A549 (cell line): ENCODE measurements around the gene ZNF212. TPM values are rescaled to one million over a fixed set of nuclear protein-coding genes. Genes with fewer than 3 reads are reported as not detected.

Experiments
- ATAC-seq, 2 experiments: fragments of 200-7000 bp in 1 of 2; fragments of >200 bp in 1 of 2; cut with Nextera tagmentation in 1 of 2; cut with Tn5 transposase in 1 of 2; 3 replicates each; pipeline versions ENCODE4 v1.8.0 to v1.9.1; 2018 to 2020; ENCODE audit warnings: mild to moderate bottlenecking in 1 of 2, moderate library complexity in 1 of 2
- CTCF ChIA-PET: fragments of 300-600 bp; sonication (Branson Sonifier 250); formaldehyde crosslinking; extraction: SDS; loops from one replicate; lab custom pipeline; 2021; ENCODE audit warnings: antibody characterized with exemption, inconsistent platforms; lab: Yijun Ruan, JAX
- POLR2A ChIA-PET: fragments of 350-600 bp; formaldehyde crosslinking; extraction: SDS; loops from one replicate; lab custom pipeline; 2021; ENCODE audit warnings: antibody characterized with exemption, inconsistent platforms; lab: Yijun Ruan, JAX
- DNase-seq, 2 experiments: peaks; one replicate each; pipeline versions ENCODE4 v3.0.0 to v3.0.0-alpha.2; 2011 to 2016; ENCODE audit warnings: low read depth in 1 of 2, low spot score in 1 of 2
- FAIRE-seq: peaks from 2 replicates; lab custom pipeline; 2011; peaks lifted over from hg19 to GRCh38; lab: Jason Lieb, UNC
- H3K27ac ChIP-seq, 2 experiments: fragments of >200 bp; sonication (Bioruptor Twin); formaldehyde crosslinking; 3 replicates each; pipeline ENCODE4 v1.5.1; 2016 to 2017
- H3K4me1 ChIP-seq: fragments of >200 bp; sonication (Bioruptor Twin); formaldehyde crosslinking; 3 replicates; pipeline ENCODE4 v1.6.1; 2016
- H3K4me2 ChIP-seq: fragments of >200 bp; sonication (Bioruptor Twin); formaldehyde crosslinking; 3 replicates; pipeline ENCODE4 v1.6.1; 2016
- H3K4me3 ChIP-seq: fragments of >200 bp; sonication (Bioruptor Twin); formaldehyde crosslinking; 3 replicates; pipeline ENCODE4 v1.5.1; 2016
- H3K9me3 ChIP-seq: fragments of >200 bp; sonication (Bioruptor Twin); formaldehyde crosslinking; 3 replicates; pipeline ENCODE4 v1.6.1; 2016
- ATOH8 ChIP-seq: fragments of 250-450 bp; sonication (Bioruptor Pico); IDR thresholded peaks from 2 replicates; pipeline ENCODE4 v1.5.0; 2020; ENCODE audit warnings: low read depth, mild to moderate bottlenecking, moderate library complexity
- BCL3 ChIP-seq: fragments of >200 bp; sonication (Bioruptor Twin); formaldehyde crosslinking; IDR thresholded peaks from 3 replicates; pipeline ENCODE4 v1.6.1; 2016
- CBX2 ChIP-seq: fragments of 200-600 bp; sonication (generic); IDR thresholded peaks from 2 replicates; pipeline ENCODE4 v1.6.1; 2016; ENCODE audit warnings: low read depth, mild to moderate bottlenecking, borderline replicate concordance
- CBX8 ChIP-seq: fragments of 200-600 bp; sonication (generic); IDR thresholded peaks from 2 replicates; pipeline ENCODE4 v1.6.1; 2016
- CEBPB ChIP-seq, 2 experiments: fragments of >200 bp in 1 of 2; sonication (Bioruptor Twin) in 1 of 2; formaldehyde crosslinking in 1 of 2; IDR thresholded peaks; 2 replicates each; pipeline ENCODE4 v1.6.1; 2012 to 2016
- CHD2 ChIP-seq: fragments of 150-350 bp; IDR thresholded peaks from 2 replicates; pipeline ENCODE4 v1.6.1; 2014; ENCODE audit warnings: low read length; ENCODE audit not compliant: partially characterized antibody
- CHD4 ChIP-seq: fragments of 200-600 bp; sonication (generic); IDR thresholded peaks from 2 replicates; pipeline ENCODE4 v1.6.1; 2016; ENCODE audit warnings: antibody characterized with exemption, mild to moderate bottlenecking, borderline replicate concordance
- EHF ChIP-seq: fragments of 250-450 bp; sonication (Bioruptor Pico); IDR thresholded peaks from 2 replicates; pipeline ENCODE4 v1.5.0; 2020; ENCODE audit warnings: mild to moderate bottlenecking
- FOSB ChIP-seq: fragments of 250-450 bp; sonication (Bioruptor Pico); IDR thresholded peaks from 2 replicates; pipeline ENCODE4 v1.5.0; 2020; ENCODE audit warnings: mild to moderate bottlenecking, moderate library complexity
- FOSL2 ChIP-seq, 2 experiments: fragments of 450-650 bp in 1 of 2; fragments of >200 bp in 1 of 2; sonication (Bioruptor Twin) in 1 of 2; formaldehyde crosslinking; IDR thresholded peaks; 2 replicates each; pipeline versions ENCODE4 v1.5.0 to v1.6.1; 2016 to 2020; ENCODE audit warnings: mild to moderate bottlenecking in 1 of 2, moderate library complexity in 1 of 2
- FOXS1 ChIP-seq: fragments of 250-450 bp; sonication (Bioruptor Pico); IDR thresholded peaks from 2 replicates; pipeline ENCODE4 v1.5.0; 2020; ENCODE audit warnings: mild to moderate bottlenecking, moderate library complexity
- GATA3 ChIP-seq: IDR thresholded peaks from 2 replicates; pipeline ENCODE4 v1.6.1; 2012; ENCODE audit warnings: borderline replicate concordance
- HDAC2 ChIP-seq: fragments of 200-600 bp; sonication (generic); IDR thresholded peaks from 2 replicates; pipeline ENCODE4 v1.6.1; 2016
- HOXA7 ChIP-seq: fragments of 250-450 bp; sonication (Bioruptor Pico); IDR thresholded peaks from 2 replicates; pipeline ENCODE4 v1.5.0; 2020; ENCODE audit warnings: mild to moderate bottlenecking, moderate library complexity
- HOXB5 ChIP-seq: fragments of 250-450 bp; sonication (Bioruptor Pico); IDR thresholded peaks from 2 replicates; pipeline ENCODE4 v1.5.0; 2020; ENCODE audit warnings: mild to moderate bottlenecking, moderate library complexity
- JUN ChIP-seq, 2 experiments: fragments of >200 bp; sonication (Bioruptor Twin); formaldehyde crosslinking; IDR thresholded peaks; 2 replicates in 1 of 2; 3 replicates in 1 of 2; pipeline ENCODE4 v1.6.1; 2016 to 2017
- MAFK ChIP-seq: fragments of 450-650 bp; IDR thresholded peaks from 2 replicates; pipeline ENCODE4 v1.6.1; 2014; ENCODE audit not compliant: partially characterized antibody
- MAZ ChIP-seq: fragments of 150-350 bp; IDR thresholded peaks from 2 replicates; pipeline ENCODE4 v1.6.1; 2014; ENCODE audit warnings: antibody characterized with exemption, low read depth, low read length, borderline replicate concordance
- NFE2L2 ChIP-seq: fragments of 150-350 bp; conservative IDR thresholded peaks from 2 replicates; pipeline ENCODE4 v1.6.1; 2014; ENCODE audit warnings: low read length
- PHF8 ChIP-seq: fragments of 200-600 bp; sonication (generic); IDR thresholded peaks from 2 replicates; pipeline ENCODE4 v1.6.1; 2016; ENCODE audit warnings: low read depth, mild to moderate bottlenecking, antibody characterized with exemption, moderate library complexity, borderline replicate concordance
- POLR2A ChIP-seq: IDR thresholded peaks from 2 replicates; pipeline ENCODE4 v1.6.1; 2012; ENCODE audit warnings: mild to moderate bottlenecking, low read length
- RARB ChIP-seq: fragments of 250-450 bp; sonication (Bioruptor Pico); IDR thresholded peaks from 2 replicates; pipeline ENCODE4 v1.8.0; 2021; ENCODE audit warnings: mild to moderate bottlenecking, moderate library complexity
- RCOR1 ChIP-seq: fragments of 150-350 bp; IDR thresholded peaks from 2 replicates; pipeline ENCODE4 v1.6.1; 2014; ENCODE audit warnings: antibody characterized with exemption, low read length, low read depth
- RNF2 ChIP-seq: fragments of 200-600 bp; sonication (generic); IDR thresholded peaks from 2 replicates; pipeline ENCODE4 v1.6.1; 2016; ENCODE audit warnings: low read depth, mild to moderate bottlenecking, antibody characterized with exemption, moderate library complexity, borderline replicate concordance
- SMC3 ChIP-seq: fragments of >200 bp; sonication (Bioruptor Twin); formaldehyde crosslinking; IDR thresholded peaks from 3 replicates; pipeline ENCODE4 v1.6.1; 2018; ENCODE audit warnings: inconsistent platforms
- SREBF2 ChIP-seq: fragments of 450-650 bp; IDR thresholded peaks from 2 replicates; pipeline ENCODE4 v1.6.1; 2014; ENCODE audit warnings: mild to moderate bottlenecking, moderate library complexity
- TFCP2L1 ChIP-seq: fragments of 250-450 bp; sonication (Bioruptor Pico); IDR thresholded peaks from 2 replicates; pipeline ENCODE4 v1.5.0; 2021; ENCODE audit warnings: mild to moderate bottlenecking
- TP53 ChIP-seq: fragments of 250-450 bp; sonication (Bioruptor Pico); IDR thresholded peaks from 2 replicates; pipeline ENCODE4 v1.5.0; 2021; ENCODE audit warnings: mild to moderate bottlenecking, moderate library complexity
- ZC3H11A ChIP-seq: fragments of 450-650 bp; IDR thresholded peaks from 2 replicates; pipeline ENCODE4 v1.6.1; 2014; ENCODE audit warnings: antibody characterized with exemption, mild to moderate bottlenecking
- ZNF302 ChIP-seq: fragments of 250-450 bp; sonication (Bioruptor Pico); IDR thresholded peaks from 2 replicates; pipeline ENCODE4 v1.9.0; 2021; ENCODE audit warnings: inconsistent platforms, mild to moderate bottlenecking, moderate library complexity
- ZSCAN20 ChIP-seq: fragments of 250-450 bp; sonication (Bioruptor Pico); IDR thresholded peaks from 2 replicates; pipeline ENCODE4 v1.8.0; 2022; ENCODE audit warnings: mild to moderate bottlenecking, moderate library complexity
- WGBS: methylation state at CpG from one replicate; pipeline ENCODE4 v1.1.6; 2017; ENCODE audit errors: missing lambda C conversion rate; 5-methylcytosine and 5-hydroxymethylcytosine counted together
- polyA plus RNA-seq, 4 experiments: library from polyadenylated mRNA; depleted of rRNA in 3 of 4; stranded (reverse); fragments of >200 nt; fragmentation: RNase III in 1 of 4; extraction: RNeasy Plus Mini Kit Qiagen cat#74134 plus additional on column Dnase treatment in 1 of 4; gene quantifications; 2 replicates in 3 of 4; 3 replicates in 1 of 4; pipeline ENCODE4 v1.2.3, GENCODE V29; 2011 to 2017
- TF ChIP-seq, protein P1 (sequence below): fragments of 450-650 bp; IDR thresholded peaks from 2 replicates; pipeline ENCODE4 v1.6.1; 2014; ENCODE audit warnings: antibody characterized with exemption
- TF ChIP-seq, protein P2 (sequence below): fragments of >200 bp; sonication (Bioruptor Twin); formaldehyde crosslinking; IDR thresholded peaks from 3 replicates; pipeline ENCODE4 v1.5.1; 2016
- TF ChIP-seq, protein P3 (sequence below): IDR thresholded peaks from 2 replicates; pipeline ENCODE4 v1.6.1; 2012
- TF ChIP-seq, protein P4 (sequence below): IDR thresholded peaks from 2 replicates; pipeline ENCODE4 v1.6.1; 2012

Gene ZNF212
- polyA plus RNA-seq, 2 of the 4 experiments (the other 2 are of a cell fraction), result 5.5 to 7.9 TPM

DNA sequence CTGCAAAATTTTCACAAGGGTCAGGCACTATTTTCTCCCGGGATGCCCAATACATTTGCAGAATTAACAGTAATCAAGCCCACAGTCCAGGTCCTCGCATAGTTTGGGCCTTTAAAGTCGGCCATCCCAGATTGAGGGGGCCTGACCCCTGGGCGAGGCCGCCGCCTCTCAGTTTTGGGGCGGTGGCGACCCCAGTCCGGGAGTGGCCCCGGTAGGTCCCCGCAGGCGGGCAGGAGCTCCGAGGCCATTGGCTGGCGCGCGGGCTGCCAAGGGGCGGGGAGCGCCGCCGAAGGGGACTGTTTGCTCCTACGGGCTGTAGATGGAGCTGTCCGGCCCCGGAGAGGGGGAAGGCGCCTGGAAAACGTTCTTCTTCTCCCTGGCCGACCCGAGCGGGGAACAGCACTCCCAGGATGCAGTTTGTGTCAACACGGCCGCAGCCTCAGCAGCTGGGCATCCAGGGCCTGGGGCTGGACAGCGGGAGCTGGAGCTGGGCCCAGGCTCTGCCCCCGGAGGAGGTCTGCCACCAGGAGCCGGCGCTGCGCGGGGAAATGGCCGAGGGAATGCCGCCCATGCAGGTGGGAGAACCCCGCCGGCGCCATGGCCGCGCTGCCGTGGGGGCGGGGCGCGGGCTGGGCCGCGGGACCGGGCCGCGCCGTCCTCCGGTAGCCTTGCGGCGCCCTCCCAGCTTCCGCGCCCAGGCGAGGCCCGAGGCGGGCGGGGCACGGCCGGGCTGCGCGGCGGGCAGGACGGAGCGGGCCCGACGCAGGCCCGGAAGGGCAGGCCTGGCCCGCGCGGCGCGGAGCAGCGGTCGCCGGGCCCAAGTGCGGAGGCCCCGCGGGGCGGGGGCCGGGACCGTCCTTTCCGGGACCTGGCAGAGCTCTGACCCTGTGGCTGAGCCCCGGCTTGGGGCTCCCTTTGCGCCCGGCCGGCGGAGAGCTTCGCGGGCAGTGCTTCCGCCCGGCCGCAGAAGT is 44.0 kb upstream of the ZNF212 start, which contains the start of gene ZNF282:
TSS of gene ZNF282 (plus strand) at position 367 of the 971 bp plus-strand sequence. CDS start at position 411, 44 bp downstream.
- ATAC-seq (peak; percentile 98 to 99), DNase-seq (peak; percentile 92 to 96), FAIRE-seq (no peak)
- H3K4me3 ChIP-seq, result peak within 1 kb of the TSS; percentile 77
- WGBS, result under 1% methylated on average over 45 of the region's 97 CpGs
- POLR2A ChIA-PET, result interaction anchor here (0.8 to 1.4 kb wide), 7 partner anchors 10 to 69 kb away, joined by 3 to 10 read pairs (median 5); partner anchors contain the start of genes ZNF398, ZNF425 and ZNF783
- H3K27ac ChIP-seq, result peak within 1 kb of the TSS; percentile 93 to 94
- H3K4me1 ChIP-seq, result peaks cover 14% of the 10 kb centered on the region; the same call in 1 of the 3 replicates
- CTCF ChIA-PET, result interaction anchor here (0.6 to 4.0 kb wide), 28 partner anchors 9 to 187 kb away, joined by 3 to 21 read pairs (median 5); partner anchors contain the start of genes ZNF398, ZNF425 and ZNF783
- H3K9me3 ChIP-seq, result no peaks in the 10 kb centered on the region
- peak within 1 kb of the TSS; percentile 95 for H3K4me2 ChIP-seq
- TF ChIP-seq, protein P1, sequence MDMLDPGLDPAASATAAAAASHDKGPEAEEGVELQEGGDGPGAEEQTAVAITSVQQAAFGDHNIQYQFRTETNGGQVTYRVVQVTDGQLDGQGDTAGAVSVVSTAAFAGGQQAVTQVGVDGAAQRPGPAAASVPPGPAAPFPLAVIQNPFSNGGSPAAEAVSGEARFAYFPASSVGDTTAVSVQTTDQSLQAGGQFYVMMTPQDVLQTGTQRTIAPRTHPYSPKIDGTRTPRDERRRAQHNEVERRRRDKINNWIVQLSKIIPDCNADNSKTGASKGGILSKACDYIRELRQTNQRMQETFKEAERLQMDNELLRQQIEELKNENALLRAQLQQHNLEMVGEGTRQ, result no peak
- TF ChIP-seq MAZ, result 0 out of 2 replicates have a peak, but pooled peaks have one; percentile 17
- TF ChIP-seq, protein P2, sequence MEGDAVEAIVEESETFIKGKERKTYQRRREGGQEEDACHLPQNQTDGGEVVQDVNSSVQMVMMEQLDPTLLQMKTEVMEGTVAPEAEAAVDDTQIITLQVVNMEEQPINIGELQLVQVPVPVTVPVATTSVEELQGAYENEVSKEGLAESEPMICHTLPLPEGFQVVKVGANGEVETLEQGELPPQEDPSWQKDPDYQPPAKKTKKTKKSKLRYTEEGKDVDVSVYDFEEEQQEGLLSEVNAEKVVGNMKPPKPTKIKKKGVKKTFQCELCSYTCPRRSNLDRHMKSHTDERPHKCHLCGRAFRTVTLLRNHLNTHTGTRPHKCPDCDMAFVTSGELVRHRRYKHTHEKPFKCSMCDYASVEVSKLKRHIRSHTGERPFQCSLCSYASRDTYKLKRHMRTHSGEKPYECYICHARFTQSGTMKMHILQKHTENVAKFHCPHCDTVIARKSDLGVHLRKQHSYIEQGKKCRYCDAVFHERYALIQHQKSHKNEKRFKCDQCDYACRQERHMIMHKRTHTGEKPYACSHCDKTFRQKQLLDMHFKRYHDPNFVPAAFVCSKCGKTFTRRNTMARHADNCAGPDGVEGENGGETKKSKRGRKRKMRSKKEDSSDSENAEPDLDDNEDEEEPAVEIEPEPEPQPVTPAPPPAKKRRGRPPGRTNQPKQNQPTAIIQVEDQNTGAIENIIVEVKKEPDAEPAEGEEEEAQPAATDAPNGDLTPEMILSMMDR, result peak; percentile 71
- TF ChIP-seq JUN (IDR thresholded peaks at IDR 0.05), result peak; percentile 54 to 95; a peak in 4 of 5 replicates
- TF ChIP-seq TFCP2L1 (CRISPR knock-in tag), result no peak
- TF ChIP-seq EHF (CRISPR knock-in tag), result no peak
- TF ChIP-seq RNF2, result no peak
- TF ChIP-seq BCL3, result peak; percentile 51; the same call in 1 of the 3 replicates
- peak; percentile 20; the same call in 2 of the 3 replicates for TF ChIP-seq SMC3
- TF ChIP-seq POLR2A, result peak; percentile 57
- no peak for TF ChIP-seq HOXA7 (CRISPR knock-in tag)
- TF ChIP-seq RARB, result no peak
- TF ChIP-seq, protein P3, sequence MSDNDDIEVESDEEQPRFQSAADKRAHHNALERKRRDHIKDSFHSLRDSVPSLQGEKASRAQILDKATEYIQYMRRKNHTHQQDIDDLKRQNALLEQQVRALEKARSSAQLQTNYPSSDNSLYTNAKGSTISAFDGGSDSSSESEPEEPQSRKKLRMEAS, result peak; percentile 80
- TF ChIP-seq MAFK, result no peak
- no peak for TF ChIP-seq FOSB (CRISPR knock-in tag)
- peak; percentile 34; the same call in 1 of the 2 replicates for TF ChIP-seq HOXB5 (CRISPR knock-in tag)
- TF ChIP-seq TP53 (CRISPR knock-in tag), result no peak
- TF ChIP-seq, protein P4, sequence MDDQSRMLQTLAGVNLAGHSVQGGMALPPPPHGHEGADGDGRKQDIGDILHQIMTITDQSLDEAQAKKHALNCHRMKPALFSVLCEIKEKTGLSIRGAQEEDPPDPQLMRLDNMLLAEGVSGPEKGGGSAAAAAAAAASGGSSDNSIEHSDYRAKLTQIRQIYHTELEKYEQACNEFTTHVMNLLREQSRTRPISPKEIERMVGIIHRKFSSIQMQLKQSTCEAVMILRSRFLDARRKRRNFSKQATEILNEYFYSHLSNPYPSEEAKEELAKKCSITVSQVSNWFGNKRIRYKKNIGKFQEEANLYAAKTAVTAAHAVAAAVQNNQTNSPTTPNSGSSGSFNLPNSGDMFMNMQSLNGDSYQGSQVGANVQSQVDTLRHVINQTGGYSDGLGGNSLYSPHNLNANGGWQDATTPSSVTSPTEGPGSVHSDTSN, result no peak
- TF ChIP-seq RCOR1, result no peak
- no peak for TF ChIP-seq CHD4
- no peak for TF ChIP-seq CHD2
- peak; percentile 76; the same call in 1 of the 2 replicates for TF ChIP-seq PHF8
- TF ChIP-seq NFE2L2, result no peak
- TF ChIP-seq CBX8, result no peak
- TF ChIP-seq ZC3H11A, result no peak
- TF ChIP-seq FOSL2 (IDR thresholded peaks at IDR 0.05), result no peak
- no peak for TF ChIP-seq FOSL2 (CRISPR knock-in tag; IDR thresholded peaks at IDR 0.05)
- no peak for TF ChIP-seq CEBPB (IDR thresholded peaks at IDR 0.05)
- no peak for TF ChIP-seq ZNF302
- no peak for TF ChIP-seq ATOH8
- peak; percentile 87; the same call in 1 of the 2 replicates for TF ChIP-seq FOXS1 (CRISPR knock-in tag)
- no peak for TF ChIP-seq CBX2
- no peak for TF ChIP-seq SREBF2
- TF ChIP-seq ZSCAN20, result no peak
- no peak for TF ChIP-seq HDAC2
- no peak; the same call in 1 of the 2 replicates for TF ChIP-seq GATA3
